Testis (tissue), 3 donors: ENCODE measurements around the gene SLC35B3. TPM values are rescaled to one million over a fixed set of nuclear protein-coding genes. Genes with fewer than 3 reads are reported as not detected.
"Not testable (repeated sequence)": the region's sequence is repeated elsewhere in the genome, so short reads cannot be mapped to it uniquely, and the experiment has no call there.

Source experiments
- DNase-seq: peaks from one replicate; pipeline ENCODE4 v3.0.0-alpha.2; 2019
- H3K27ac ChIP-seq, 2 donors: fragments of 200-600 bp; sonication (generic); one replicate each; pipeline ENCODE4 v1.5.1; 2019
- H3K27me3 ChIP-seq: fragments of 200-600 bp; sonication (generic); one replicate; pipeline ENCODE4 v1.5.1; 2019
- H3K36me3 ChIP-seq: fragments of 200-600 bp; sonication (generic); one replicate; pipeline ENCODE4 v1.5.1; 2017; ENCODE audit warnings: low read depth; ENCODE audit errors: missing control alignments
- H3K4me1 ChIP-seq: fragments of 200-600 bp; sonication (generic); one replicate; pipeline ENCODE4 v1.5.1; 2019
- H3K4me3 ChIP-seq, 2 donors: fragments of 200-600 bp; sonication (generic); one replicate each; pipeline ENCODE4 v1.5.1; 2017 to 2019
- H3K9me3 ChIP-seq: fragments of 200-600 bp; sonication (generic); one replicate; pipeline ENCODE4 v1.5.1; 2017
- POLR2A ChIP-seq: fragments of 450-650 bp; IDR thresholded peaks from one replicate; pipeline ENCODE4 v1.6.1; 2017; ENCODE audit warnings: antibody characterized with exemption, mild to moderate bottlenecking, moderate library complexity
- WGBS, 2 donors: methylation state at CpG; one replicate each; pipeline ENCODE4 v1.1.5; 2018; 5-methylcytosine and 5-hydroxymethylcytosine counted together
- intact Hi-C: fragments of 100-400 bp; cut with DNase I; formaldehyde crosslinking; loops from one replicate; pipeline ENCODE4 v1.15.1; 2023; ENCODE audit warnings: low total_unique reads
- polyA plus RNA-seq: library from polyadenylated mRNA; stranded (reverse); fragments of 350-450 nt; fragmentation: Illumina TruSeq; extraction: RNeasy Lipid Tissue Mini Kit (QIAGEN cat#74804); gene quantifications from one replicate; pipeline ENCODE4 v1.2.3, GENCODE V29; 2014; ENCODE audit warnings: low read depth, low replicate concordance; ENCODE audit not compliant: insufficient read depth
- total RNA-seq, 2 donors: library from RNA; depleted of rRNA; stranded (reverse); fragments of >200 nt; gene quantifications; one replicate each; pipeline ENCODE4 v1.2.3, GENCODE V29; 2016
- TF ChIP-seq, protein P1 (sequence below), 3 experiments: fragments of 450-650 bp in 2 of 3; fragments of 200-600 bp in 1 of 3; sonication (generic) in 1 of 3; IDR thresholded peaks; one replicate each; pipeline ENCODE4 v1.5.1; 2016 to 2019; ENCODE audit warnings: antibody characterized with exemption in 3 of 3, mild to moderate bottlenecking in 2 of 3, moderate library complexity in 1 of 3

SLC35B3 gene
- total and polyA plus RNA-seq, 3 donors from 2014 or later = 9.8 to 15.1 (median 11.6) TPM

DNA sequence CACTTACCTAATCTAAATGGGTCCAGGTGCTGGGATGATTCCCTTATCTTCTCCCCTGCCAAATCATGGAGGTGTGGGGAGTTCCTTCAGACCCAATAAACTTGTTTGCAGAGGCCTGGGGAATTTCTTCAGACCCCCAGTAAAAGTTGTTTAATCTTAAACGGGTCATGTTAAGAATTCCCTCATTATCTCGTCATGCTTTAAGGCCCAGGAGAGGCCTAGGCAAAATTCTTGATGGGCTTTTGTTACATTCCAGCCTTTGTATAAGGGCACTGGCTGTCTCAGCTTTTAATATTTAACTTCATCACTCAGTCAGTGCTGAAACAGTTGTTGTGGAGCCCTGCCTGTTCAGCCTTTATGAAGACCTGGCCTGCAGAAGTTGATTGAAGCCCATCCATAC is 11.0 kb upstream of the SLC35B3 start:
- H3K36me3 ChIP-seq = no peaks in the 10 kb centered on the region
- intact Hi-C loops = no loop called here
- no peak overlapping the region for H3K4me3 ChIP-seq
- no peaks in the 10 kb centered on the region for H3K27me3 ChIP-seq
- no peak for TF ChIP-seq POLR2A
- 36 to 58% methylated on average over 2 of the region's 2 CpGs for WGBS, 2 donors
- H3K9me3 ChIP-seq = no peaks in the 10 kb centered on the region
- no peak for DNase-seq
- H3K27ac ChIP-seq = no peak overlapping the region
- H3K4me1 ChIP-seq = no peaks in the 10 kb centered on the region

DNA sequence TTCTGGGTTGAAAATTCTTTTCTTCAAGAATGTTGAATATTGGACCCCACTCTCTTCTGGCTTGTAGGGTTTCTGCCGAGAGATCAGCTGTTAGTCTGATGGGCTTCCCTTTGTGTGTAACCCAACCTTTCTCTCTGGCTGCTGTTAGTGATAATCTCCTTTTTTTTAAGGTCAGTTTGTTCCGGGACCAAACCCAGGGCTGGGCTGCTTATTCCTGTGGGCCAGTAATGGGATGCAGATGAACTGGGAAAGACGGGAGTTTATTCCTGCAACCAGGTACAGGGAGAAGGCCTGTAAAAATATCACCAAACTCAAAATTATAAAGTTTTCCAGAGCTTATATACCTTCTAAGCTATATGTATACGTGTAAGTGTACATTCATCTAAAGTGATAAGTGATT is 10.6 kb upstream of the SLC35B3 start:
- H3K27ac ChIP-seq, H3K9me3 ChIP-seq, DNase-seq, H3K4me1 ChIP-seq, H3K4me3 ChIP-seq, intact Hi-C loops, H3K27me3 ChIP-seq, H3K36me3 ChIP-seq: not testable (repeated sequence)
- WGBS, 2 donors = 78 to 79% methylated on average over 4 of the region's 4 CpGs

DNA sequence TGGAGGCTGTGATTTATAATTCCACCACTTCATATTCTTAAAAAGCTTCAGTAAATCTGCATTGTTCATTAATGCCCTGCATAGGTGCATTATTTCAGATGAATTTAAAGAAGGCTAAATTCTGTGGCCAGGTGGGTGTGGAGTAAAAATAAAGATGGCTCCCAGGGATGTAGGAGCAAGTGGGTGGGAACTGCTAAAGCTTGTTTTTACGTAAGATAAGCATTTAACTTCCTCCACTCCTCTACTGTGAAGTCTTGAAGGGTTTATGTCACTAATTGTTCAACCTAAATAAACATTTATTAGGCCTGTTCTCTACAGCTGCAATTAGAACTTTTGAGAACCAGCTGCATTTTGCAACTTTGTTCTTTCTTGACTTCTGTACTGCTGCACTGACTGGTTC is 6.8 kb upstream of the SLC35B3 start:
- 29 to 40% methylated on average over 1 of the region's 1 CpG for WGBS, 2 donors
- Histone ChIP-seq H3K4me3 (no peak overlapping the region), H3K9me3 (no peaks in the 10 kb centered on the region), H3K27me3 (no peaks in the 10 kb centered on the region), H3K4me1 (no peaks in the 10 kb centered on the region), H3K36me3 (no peaks in the 10 kb centered on the region), H3K27ac (no peak overlapping the region)
- no peak for DNase-seq
- intact Hi-C loops = no loop called here
- no peak for TF ChIP-seq POLR2A
- TF ChIP-seq, protein P1, sequence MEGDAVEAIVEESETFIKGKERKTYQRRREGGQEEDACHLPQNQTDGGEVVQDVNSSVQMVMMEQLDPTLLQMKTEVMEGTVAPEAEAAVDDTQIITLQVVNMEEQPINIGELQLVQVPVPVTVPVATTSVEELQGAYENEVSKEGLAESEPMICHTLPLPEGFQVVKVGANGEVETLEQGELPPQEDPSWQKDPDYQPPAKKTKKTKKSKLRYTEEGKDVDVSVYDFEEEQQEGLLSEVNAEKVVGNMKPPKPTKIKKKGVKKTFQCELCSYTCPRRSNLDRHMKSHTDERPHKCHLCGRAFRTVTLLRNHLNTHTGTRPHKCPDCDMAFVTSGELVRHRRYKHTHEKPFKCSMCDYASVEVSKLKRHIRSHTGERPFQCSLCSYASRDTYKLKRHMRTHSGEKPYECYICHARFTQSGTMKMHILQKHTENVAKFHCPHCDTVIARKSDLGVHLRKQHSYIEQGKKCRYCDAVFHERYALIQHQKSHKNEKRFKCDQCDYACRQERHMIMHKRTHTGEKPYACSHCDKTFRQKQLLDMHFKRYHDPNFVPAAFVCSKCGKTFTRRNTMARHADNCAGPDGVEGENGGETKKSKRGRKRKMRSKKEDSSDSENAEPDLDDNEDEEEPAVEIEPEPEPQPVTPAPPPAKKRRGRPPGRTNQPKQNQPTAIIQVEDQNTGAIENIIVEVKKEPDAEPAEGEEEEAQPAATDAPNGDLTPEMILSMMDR (IDR thresholded peaks at IDR 0.05) = no peak

DNA sequence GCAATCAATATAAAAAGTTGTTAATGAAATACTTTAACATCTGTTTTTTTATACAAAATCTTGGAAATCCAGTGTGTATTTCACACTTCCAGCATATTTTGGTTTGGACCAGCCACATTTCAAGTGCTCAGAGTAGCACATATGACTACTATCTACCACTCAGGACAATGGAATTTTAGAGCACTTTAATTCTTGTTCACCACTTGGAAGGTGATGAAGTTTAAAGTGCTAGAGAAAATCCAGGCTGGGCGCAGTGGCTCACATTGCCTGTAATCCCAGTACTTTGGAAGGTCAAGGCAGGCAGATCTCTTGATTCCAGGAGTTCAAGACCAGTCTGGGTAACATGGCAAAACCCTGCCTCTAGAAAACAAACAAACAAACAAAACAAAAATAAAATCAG is 6.1 kb upstream of the SLC35B3 start:
- Histone ChIP-seq H3K36me3 (no peaks in the 10 kb centered on the region), H3K4me3 (no peak overlapping the region), H3K4me1 (no peaks in the 10 kb centered on the region), H3K27ac (no peak overlapping the region), H3K27me3 (no peaks in the 10 kb centered on the region), H3K9me3 (no peaks in the 10 kb centered on the region)
- 81 to 90% methylated on average over 1 of the region's 1 CpG for WGBS, 2 donors
- DNase-seq = no peak
- intact Hi-C loops = no loop called here
- TF ChIP-seq, protein P1 (IDR thresholded peaks at IDR 0.05) = no peak
- TF ChIP-seq POLR2A = no peak

DNA sequence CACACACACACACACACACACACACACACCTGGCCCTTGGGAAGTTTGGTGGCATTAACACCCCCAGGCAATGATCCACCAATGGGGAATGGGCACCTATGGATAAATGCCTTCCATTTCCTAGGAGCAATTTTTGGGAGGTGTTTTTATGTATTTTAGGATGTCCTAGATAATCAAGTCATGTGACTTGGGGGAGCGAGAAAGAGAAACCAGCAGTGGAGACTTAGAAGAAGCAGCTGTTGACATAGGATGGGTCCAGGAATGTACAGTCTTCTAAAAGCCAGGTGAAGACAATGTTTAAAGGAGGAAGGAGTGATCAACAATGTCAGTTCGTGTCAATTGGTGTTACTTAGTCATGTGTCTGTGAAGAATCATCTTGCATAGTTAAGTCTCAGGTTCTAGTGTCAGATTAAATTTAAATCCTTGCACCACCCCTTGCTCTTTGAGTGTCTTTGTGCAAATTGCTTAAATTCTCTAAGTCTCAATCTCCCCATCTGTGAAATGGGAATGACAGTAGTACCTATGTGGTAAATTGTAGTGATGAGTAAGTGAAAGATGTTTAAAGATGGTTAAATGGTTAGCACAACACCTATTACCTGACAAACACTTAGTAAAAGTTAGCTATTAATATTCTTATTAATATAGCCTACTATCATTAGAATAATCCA is 4.4 kb upstream of the SLC35B3 start:
- Histone ChIP-seq H3K27me3 (no peaks in the 10 kb centered on the region), H3K9me3 (no peaks in the 10 kb centered on the region), H3K4me1 (peaks cover 4% of the 10 kb centered on the region), H3K36me3 (no peaks in the 10 kb centered on the region), H3K4me3 (no peak overlapping the region), H3K27ac (no peak overlapping the region)
- 69 to 70% methylated on average over 2 of the region's 2 CpGs for WGBS, 2 donors
- DNase-seq = no peak
- TF ChIP-seq, protein P1 (IDR thresholded peaks at IDR 0.05) = no peak
- no peak for TF ChIP-seq POLR2A
- intact Hi-C loops = no loop called here

DNA sequence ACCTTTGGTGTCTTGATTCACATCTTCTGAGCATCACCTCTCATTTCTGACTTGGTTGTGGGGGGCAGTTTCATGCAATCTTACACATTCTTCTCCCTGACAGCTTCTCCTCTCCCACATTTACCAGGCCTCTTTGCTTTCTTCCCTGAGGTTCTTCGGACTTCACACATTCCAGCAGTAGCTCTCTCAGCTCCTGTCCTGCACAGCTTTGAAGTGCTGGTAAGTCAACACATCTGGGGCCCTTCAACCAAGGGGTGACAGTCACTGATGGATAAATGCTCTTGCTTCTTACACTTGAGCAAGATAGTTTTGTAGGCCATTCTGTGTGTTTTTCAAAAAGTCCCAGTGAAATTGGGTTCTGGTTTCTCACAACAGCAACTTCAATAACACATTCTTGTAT is 2.5 kb upstream of the SLC35B3 start:
- intact Hi-C loops = no loop called here
- 61 to 75% methylated on average over 1 of the region's 1 CpG for WGBS, 2 donors
- H3K4me3 ChIP-seq = no peak overlapping the region

More for the DNA sequence above, 2.5 kb upstream of the SLC35B3 start:
- no peak for DNase-seq
- Histone ChIP-seq H3K36me3 (no peaks in the 10 kb centered on the region), H3K27ac (no peak overlapping the region), H3K4me1 (peaks cover 9% of the 10 kb centered on the region), H3K27me3 (no peaks in the 10 kb centered on the region), H3K9me3 (no peaks in the 10 kb centered on the region)
- TF ChIP-seq POLR2A = no peak
- TF ChIP-seq, protein P1 (IDR thresholded peaks at IDR 0.05) = no peak
